ENCODE measurements around the gene KIF23.
"Not testable (repeated sequence)": the region's sequence is repeated elsewhere in the genome, so short reads cannot be mapped to it uniquely, and the experiment has no call there.

DNA sequence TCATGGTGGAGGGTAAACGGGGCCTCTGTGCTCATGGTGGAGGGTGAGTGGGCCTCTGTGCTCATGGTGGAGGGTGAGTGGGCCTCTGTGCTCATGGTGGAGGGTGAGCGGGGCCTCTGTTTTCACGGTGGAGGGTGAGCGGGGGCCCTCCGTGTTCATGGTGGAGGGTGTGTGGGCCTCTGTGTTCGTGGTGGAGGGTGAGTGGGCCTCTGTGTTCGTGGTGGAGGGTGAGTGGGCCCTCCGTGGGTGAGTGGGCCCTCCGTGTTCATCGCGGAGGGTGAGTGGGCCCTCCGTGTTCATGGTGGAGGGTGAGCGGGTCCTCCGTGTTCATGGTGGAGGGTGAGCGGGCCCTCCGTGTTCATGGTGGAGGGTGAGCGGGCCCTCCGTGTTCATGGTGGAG is 30.1 kb upstream of the KIF23 start:
- TF ChIP-seq, protein P1, sequence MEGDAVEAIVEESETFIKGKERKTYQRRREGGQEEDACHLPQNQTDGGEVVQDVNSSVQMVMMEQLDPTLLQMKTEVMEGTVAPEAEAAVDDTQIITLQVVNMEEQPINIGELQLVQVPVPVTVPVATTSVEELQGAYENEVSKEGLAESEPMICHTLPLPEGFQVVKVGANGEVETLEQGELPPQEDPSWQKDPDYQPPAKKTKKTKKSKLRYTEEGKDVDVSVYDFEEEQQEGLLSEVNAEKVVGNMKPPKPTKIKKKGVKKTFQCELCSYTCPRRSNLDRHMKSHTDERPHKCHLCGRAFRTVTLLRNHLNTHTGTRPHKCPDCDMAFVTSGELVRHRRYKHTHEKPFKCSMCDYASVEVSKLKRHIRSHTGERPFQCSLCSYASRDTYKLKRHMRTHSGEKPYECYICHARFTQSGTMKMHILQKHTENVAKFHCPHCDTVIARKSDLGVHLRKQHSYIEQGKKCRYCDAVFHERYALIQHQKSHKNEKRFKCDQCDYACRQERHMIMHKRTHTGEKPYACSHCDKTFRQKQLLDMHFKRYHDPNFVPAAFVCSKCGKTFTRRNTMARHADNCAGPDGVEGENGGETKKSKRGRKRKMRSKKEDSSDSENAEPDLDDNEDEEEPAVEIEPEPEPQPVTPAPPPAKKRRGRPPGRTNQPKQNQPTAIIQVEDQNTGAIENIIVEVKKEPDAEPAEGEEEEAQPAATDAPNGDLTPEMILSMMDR (conservative IDR thresholded peaks at IDR 0.05 in 1 of 2, IDR thresholded peaks at IDR 0.05 in 1 of 2; ENCODE audit: low read depth in 1 of 2, low read length in 2 of 2) = not testable (repeated sequence)
- TF ChIP-seq EZH2 (IDR thresholded peaks at IDR 0.05; ENCODE audit: low read length, missing control alignments) = not testable (repeated sequence)

All from fibroblast of lung (primary cell).